GM12878 (cell line): ENCODE measurements around the gene RBPJ. TPM values are rescaled to one million over a fixed set of nuclear protein-coding genes. Genes with fewer than 3 reads are reported as not detected.

Experiments
- ASH2L ChIP-seq: fragments of 300-600, 200-600 bp; sonication (generic); IDR thresholded peaks from 2 replicates; pipeline ENCODE4 v1.6.1; 2017; ENCODE audit warnings: low read depth, mild to moderate bottlenecking, borderline replicate concordance
- BRCA1 ChIP-seq: IDR thresholded peaks from 2 replicates; pipeline ENCODE4 v1.6.1; 2011; ENCODE audit warnings: low read depth, low read length, improper control_type of control experiment
- FOXM1 ChIP-seq: IDR thresholded peaks from 2 replicates; pipeline ENCODE4 v1.6.1; 2012; ENCODE audit warnings: low read depth, mild to moderate bottlenecking, inconsistent platforms, low read length, moderate library complexity
- MLLT1 ChIP-seq: fragments of 450-650 bp; IDR thresholded peaks from 2 replicates; pipeline ENCODE4 v1.6.1; 2016; ENCODE audit warnings: mild to moderate bottlenecking
- TCF7 ChIP-seq: IDR thresholded peaks from 2 replicates; pipeline ENCODE4 v1.6.1; 2014; ENCODE audit warnings: antibody characterized with exemption, borderline replicate concordance
- USF1 ChIP-seq: IDR thresholded peaks from 2 replicates; pipeline ENCODE4 v1.6.1; 2011; ENCODE audit warnings: borderline replicate concordance, low read depth, mild to moderate bottlenecking, moderate library complexity, mixed read lengths, low read length; ENCODE audit not compliant: insufficient read depth; ENCODE audit errors: extremely low read length
- ZNF217 ChIP-seq: fragments of 450-650 bp; IDR thresholded peaks from 2 replicates; pipeline ENCODE4 v1.6.1; 2017; ENCODE audit warnings: antibody characterized with exemption, mild to moderate bottlenecking
- ZNF687 ChIP-seq: fragments of 450-650 bp; IDR thresholded peaks from 2 replicates; pipeline ENCODE4 v1.6.1; 2017; ENCODE audit warnings: mild to moderate bottlenecking, moderate library complexity
- polyA plus RNA-seq, 11 experiments: library from polyadenylated mRNA; depleted of rRNA in 4 of 11; unstranded in 6 of 11; stranded (reverse) in 5 of 11; fragments of >200 nt; fragmentation: Nextera tagmentation in 4 of 11; fragmentation: Illumina TruSeq in 1 of 11; extraction: Ambion mirVana in 4 of 11; extraction: Trizol in 1 of 11; gene quantifications; 1 replicate in 1 of 11; 2 replicates in 10 of 11; pipeline versions ENCODE4 v1.2.1 to v1.2.3, GENCODE V29; 2011 to 2016; ENCODE audit warnings: inconsistent platforms in 2 of 11, missing spikeins in 2 of 11, low read depth in 1 of 11
- total RNA-seq, 4 experiments: library from RNA; depleted of rRNA in 3 of 4; stranded (reverse); fragments of >200 nt in 3 of 4; fragmentation: Illumina TruSeq in 1 of 4; extraction: Trizol in 1 of 4; gene quantifications; 2 replicates each; pipeline versions ENCODE4 v1.2.1 to v1.2.3, GENCODE V29; 2013 to 2021
- TF ChIP-seq, protein P1 (sequence below): IDR thresholded peaks from 2 replicates; pipeline ENCODE4 v1.6.1; 2012; ENCODE audit warnings: improper control_type of control experiment, low read depth, low read length; ENCODE audit not compliant: insufficient replicate concordance

The RBPJ gene
- total and polyA plus RNA-seq, 10 of the 15 experiments (the other 5 are each of a cell fraction or from before 2014, with no cell fraction given): 24.5 to 87.6 (median 41.6) TPM

GRCh38 chr4:26334366-26334765 is 13.6 kb downstream of the RBPJ start (continued):
- TF ChIP-seq USF1 (no peak), ZNF217 (no peak), BRCA1 (no peak), TCF7 (no peak), ASH2L (no peak), FOXM1 (no peak), ZNF687 (no peak), MLLT1 (no peak)
- TF ChIP-seq, protein P1, sequence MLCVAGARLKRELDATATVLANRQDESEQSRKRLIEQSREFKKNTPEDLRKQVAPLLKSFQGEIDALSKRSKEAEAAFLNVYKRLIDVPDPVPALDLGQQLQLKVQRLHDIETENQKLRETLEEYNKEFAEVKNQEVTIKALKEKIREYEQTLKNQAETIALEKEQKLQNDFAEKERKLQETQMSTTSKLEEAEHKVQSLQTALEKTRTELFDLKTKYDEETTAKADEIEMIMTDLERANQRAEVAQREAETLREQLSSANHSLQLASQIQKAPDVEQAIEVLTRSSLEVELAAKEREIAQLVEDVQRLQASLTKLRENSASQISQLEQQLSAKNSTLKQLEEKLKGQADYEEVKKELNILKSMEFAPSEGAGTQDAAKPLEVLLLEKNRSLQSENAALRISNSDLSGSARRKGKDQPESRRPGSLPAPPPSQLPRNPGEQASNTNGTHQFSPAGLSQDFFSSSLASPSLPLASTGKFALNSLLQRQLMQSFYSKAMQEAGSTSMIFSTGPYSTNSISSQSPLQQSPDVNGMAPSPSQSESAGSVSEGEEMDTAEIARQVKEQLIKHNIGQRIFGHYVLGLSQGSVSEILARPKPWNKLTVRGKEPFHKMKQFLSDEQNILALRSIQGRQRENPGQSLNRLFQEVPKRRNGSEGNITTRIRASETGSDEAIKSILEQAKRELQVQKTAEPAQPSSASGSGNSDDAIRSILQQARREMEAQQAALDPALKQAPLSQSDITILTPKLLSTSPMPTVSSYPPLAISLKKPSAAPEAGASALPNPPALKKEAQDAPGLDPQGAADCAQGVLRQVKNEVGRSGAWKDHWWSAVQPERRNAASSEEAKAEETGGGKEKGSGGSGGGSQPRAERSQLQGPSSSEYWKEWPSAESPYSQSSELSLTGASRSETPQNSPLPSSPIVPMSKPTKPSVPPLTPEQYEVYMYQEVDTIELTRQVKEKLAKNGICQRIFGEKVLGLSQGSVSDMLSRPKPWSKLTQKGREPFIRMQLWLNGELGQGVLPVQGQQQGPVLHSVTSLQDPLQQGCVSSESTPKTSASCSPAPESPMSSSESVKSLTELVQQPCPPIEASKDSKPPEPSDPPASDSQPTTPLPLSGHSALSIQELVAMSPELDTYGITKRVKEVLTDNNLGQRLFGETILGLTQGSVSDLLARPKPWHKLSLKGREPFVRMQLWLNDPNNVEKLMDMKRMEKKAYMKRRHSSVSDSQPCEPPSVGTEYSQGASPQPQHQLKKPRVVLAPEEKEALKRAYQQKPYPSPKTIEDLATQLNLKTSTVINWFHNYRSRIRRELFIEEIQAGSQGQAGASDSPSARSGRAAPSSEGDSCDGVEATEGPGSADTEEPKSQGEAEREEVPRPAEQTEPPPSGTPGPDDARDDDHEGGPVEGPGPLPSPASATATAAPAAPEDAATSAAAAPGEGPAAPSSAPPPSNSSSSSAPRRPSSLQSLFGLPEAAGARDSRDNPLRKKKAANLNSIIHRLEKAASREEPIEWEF: no peak
- TF ChIP-seq, all 136 proteins: peak for 0
